GM19372 (cell line): ENCODE data around the gene GATB.
A peak's percentile ranks its signal among the peaks of the same experiment; 100 is the strongest.

Source experiments
- ATAC-seq: cut with Tn5 transposase; IDR thresholded peaks from one replicate; pipeline ENCODE4 v1.9.1; 2021; ENCODE audit warnings: mild to moderate bottlenecking, low read depth, moderate library complexity; ENCODE audit not compliant: unreplicated experiment

Gene GATB, protein sequence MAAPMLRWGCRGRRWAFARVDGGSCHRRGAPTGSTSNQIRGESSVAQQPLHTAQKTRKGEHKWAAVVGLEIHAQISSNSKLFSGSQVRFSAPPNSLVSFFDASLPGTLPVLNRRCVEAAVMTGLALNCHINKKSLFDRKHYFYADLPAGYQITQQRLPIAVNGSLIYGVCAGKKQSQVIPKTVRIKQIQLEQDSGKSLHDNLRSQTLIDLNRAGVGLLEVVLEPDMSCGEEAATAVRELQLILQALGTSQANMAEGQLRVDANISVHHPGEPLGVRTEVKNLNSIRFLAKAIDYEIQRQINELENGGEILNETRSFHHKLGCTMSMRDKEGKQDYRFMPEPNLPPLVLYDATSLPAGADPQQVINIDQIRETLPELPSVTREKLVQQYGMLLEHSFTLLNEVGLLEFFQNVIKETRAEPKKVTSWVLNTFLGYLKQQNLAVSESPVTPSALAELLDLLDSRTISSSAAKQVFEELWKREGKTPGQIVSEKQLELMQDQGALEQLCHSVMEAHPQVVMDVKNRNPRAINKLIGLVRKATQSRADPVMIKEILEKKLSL

DNA sequence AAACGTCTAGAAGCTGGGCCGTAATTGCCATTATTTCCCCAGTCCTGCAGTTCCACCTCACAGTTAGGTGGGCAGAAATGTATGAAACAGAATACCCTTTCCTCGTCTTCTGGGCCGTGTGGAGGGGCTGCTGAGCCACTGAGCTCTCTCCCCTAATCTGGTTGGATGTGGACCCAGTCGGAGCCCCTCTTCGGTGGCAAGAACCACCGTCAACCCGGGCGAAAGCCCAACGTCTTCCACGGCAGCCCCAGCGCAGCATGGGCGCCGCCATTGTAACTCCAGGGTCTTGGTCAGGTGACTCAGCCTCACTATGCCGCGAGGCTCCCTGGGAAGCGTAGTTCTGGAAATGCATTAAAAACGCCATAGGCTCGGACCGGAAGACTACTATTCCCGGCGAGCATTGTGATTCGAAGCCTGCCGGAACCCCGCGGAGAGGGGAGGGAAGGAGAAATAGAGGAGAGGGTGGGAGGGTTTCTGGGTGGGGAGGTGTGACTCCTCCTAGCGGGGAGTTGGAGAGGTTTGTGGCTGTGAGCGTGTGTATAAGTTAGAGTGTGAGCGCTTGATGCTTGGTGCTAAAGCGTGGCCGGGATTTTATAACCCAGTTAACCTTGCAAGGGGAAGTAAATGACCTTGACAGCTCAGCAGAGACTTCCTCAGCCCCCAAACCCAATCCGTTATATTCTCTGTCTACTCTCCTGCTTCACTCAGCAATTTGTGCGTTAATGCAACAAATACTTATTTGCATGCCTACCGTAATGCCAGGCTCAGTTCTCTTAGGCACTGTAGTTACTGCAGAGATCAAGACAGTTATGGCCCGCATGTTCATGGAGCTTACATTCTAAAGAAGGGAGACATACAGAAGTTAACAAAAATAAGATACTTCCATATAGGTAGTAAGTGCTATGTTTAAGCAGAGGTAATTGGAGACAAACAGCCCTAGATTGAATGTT is at the start of gene GATB:
Gene GATB (minus strand): TSS at position 296 of the 950 bp plus-strand sequence. CDS start 25 bp downstream, at position 271.
- peak; percentile 99 for ATAC-seq

- no peak for ATAC-seq
Measured at GRCh38 chr4:151810476-151810875, 49.7 kb upstream of the GATB start.

GRCh38 chr4:151809716-151810115 is 48.9 kb upstream of the GATB start:
- no peak for ATAC-seq

- no peak for ATAC-seq
Measured at GRCh38 chr4:151808542-151808941, 47.7 kb upstream of the GATB start.

- ATAC-seq = no peak
Measured at GRCh38 chr4:151808120-151808529, 47.3 kb upstream of the GATB start.

DNA sequence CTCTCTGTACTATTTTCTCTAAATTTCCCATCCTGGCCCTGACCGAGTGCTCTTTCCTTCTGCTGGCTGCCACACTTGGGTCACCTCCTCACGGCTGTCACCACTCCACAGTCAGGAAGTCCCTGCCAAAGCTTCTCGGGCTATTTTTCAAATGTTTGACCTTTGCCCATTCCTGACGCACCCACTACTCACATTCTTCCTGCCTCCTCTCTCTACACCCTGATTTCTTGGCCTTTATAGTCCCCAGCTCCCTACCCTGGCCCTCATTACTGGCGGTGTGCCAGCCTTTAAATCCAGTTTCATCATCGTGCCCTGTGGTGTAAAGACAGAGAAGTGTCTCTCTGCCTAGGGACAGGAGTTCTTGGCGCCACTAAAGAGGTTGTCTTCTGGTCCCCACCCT is 46.4 kb upstream of the GATB start:
- no peak for ATAC-seq

- no peak for ATAC-seq
Measured at GRCh38 chr4:151806511-151806927, 45.7 kb upstream of the GATB start.

DNA sequence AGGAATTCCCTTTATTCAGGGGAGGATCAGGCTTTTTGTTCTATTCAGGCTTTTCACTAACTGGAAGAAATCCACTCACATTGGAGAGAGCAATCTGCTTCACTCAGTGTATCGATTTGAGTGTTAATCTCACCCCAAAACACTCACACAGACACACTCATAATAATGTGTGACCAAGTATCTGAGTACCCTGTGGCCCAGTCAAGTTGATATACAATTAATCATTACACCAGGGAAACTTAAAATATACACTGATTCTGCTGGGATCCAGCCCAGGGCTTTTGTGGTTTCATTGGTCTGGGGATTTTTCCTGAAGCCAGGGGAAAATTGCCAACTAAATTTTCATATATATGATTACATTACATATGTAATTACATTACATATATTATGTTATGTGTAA is 44.0 kb upstream of the GATB start:
- ATAC-seq = no peak

GRCh38 chr4:151804086-151804630 is 43.4 kb upstream of the GATB start:
- ATAC-seq = no peak

GRCh38 chr4:151803246-151803645 is 42.4 kb upstream of the GATB start:
- ATAC-seq = no peak

DNA sequence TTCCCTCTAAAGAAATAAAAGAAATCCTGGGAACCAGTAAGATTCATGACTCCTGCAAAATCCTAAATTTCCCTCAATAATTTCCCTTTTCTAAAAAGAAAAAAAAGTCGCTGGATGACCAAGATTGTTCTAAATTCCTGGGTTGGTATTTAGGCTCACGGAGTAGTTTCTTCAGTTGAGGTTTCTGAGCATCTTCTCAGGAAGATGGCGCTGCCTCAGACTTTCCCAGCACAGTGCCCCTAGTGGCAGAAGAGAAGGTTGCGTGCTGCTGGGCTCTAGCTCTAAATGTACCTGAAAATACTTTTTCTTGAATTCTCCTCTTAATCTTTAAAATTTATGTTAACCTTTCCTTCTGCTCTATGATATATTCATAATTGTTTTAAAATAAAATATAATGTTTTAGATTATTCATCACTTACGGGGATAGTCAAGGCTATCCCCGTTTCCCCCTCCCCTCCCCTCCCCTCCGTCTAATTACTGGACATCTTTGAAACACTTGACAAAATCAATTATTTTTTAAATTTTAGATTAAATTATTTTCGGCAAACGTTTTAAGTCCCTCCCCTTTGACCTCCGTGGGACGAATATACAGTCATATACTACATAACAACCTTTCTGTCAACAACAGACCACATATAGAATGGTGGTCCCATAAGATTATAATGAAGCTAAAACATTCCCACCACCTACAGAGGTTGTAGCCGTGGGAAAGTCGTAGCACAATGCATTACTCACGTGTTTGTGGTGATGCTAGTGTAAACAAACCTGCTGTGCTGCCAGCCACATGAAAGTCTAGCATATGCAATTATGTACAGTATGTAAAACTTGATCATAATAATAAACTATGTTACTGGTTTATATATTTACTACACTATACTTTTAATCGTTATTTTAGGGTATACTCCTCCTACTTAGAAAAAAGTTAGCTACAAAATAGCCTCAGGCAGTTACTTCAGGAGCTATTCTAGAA is 41.0 kb upstream of the GATB start:
- no peak for ATAC-seq

- no peak for ATAC-seq
Measured at GRCh38 chr4:151799417-151800012, 38.7 kb upstream of the GATB start.

DNA sequence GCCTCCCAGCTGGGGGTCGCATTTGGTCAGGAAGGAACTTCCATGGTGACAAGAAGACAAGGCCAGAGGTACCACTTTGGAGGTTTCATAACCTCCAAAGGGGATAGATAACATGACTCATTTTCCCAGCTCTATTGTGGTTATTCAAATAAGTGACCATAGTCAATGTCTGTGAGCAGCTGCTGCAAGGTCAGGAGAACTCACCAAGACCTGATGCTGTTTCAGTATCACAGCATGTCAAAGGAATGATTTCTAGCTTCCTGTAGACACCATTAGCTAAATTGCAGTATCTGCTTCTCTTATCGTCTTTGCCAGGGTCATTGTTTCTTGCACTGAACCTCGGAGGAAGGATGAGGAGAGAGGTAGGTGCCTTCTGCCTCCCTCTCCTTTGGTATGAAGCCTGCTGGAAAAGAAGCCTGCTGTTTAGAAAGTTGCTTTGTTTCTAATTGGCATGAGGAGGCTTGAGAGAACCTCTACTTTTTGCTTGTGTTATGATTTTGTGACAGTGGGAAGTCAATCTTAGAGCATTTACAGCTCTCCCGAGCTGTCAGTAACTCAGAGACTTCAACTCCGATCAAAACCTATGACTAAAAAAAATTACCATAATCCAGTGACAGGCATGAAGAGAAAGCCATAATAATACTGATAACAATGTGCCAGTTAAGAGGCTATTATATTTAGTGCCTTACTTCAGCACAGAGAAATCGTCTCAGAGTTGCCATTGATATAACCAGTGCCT is 38.0 kb upstream of the GATB start:
- peak; percentile 72 for ATAC-seq

DNA sequence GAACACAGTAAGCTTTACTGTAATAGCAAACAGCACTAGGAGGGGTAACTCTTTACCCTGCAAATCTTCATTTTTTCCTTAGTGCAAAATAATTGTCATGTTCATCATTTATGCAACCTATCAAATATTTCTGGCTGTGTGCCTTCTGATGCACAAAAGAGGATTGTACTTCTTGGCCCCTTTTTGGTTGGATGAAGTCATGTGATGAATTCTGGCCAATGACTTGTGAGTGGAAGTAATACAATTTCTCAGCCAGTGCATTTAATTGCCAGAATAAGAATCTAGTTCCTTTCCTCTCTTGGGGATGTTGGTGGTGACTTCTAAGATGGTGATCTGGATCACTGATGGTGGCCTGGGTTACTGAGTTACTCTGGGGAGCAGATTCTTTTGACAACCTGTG is 37.0 kb upstream of the GATB start:
- no peak for ATAC-seq

DNA sequence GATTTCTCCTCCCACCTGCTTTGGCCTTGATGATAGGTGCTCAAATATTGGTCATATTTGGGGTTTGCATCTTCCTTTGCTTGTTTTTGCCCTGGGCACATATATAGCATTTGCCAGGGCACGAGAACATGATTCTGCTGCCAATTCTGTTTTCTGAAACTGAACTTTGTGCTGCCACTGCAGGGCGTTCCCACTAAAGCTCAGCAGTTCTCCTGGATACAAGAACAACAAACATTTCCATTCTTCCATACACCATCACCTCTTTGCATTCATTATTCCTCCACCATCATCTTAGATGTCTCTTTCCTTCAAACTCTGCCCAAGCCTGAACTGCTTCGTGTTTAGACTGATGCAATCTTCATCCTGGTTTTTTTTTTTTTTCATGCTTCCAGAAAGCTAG is 36.3 kb upstream of the GATB start:
- ATAC-seq = no peak

- ATAC-seq = no peak
Measured at GRCh38 chr4:151796106-151796505, 35.3 kb upstream of the GATB start.

- ATAC-seq = no peak
Measured at GRCh38 chr4:151792995-151793394, 32.2 kb upstream of the GATB start.

DNA sequence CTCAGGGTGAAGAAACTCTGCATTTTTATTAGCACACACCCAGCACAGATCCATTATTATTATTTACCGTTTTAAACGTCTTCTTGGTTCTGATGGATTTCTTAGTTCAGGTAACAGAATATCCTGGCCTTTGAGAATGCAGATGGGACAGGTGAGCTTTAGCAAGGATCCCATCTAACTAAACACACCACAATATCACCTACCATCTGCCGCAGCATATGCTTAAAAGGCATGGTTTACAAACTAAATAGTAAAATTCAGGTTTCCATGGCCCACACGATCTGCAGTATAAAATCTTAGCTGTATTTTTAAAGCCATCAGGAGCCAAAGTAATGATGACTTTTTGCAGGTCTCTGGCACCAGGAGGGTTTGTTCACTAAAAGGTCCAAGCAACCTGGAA is 31.7 kb upstream of the GATB start:
- no peak for ATAC-seq

GRCh38 chr4:151788021-151788420 is 27.2 kb upstream of the GATB start:
- no peak for ATAC-seq
